HAP-1 (cell line): ENCODE data around the gene PSMB7.

ENCODE experiments used
- DNase-seq, 2 experiments: peaks; one replicate each; pipeline ENCODE4 v3.0.0-alpha.2; 2016 to 2020; ENCODE audit warnings: low spot score in 2 of 2
- H3K27me3 ChIP-seq: fragments of 250-450 bp; sonication (Bioruptor Pico); 2 replicates; pipeline ENCODE4 v1.5.1; 2020; ENCODE audit warnings: low read depth, mild to moderate bottlenecking, moderate library complexity
- H3K36me3 ChIP-seq: fragments of 250-450 bp; sonication (Bioruptor Pico); replicated peaks from 2 replicates; pipeline ENCODE4 v1.5.1; 2020; ENCODE audit warnings: mild to moderate bottlenecking
- H3K4me1 ChIP-seq: fragments of 250-450 bp; sonication (Bioruptor Pico); 2 replicates; pipeline ENCODE4 v1.5.1; 2020; ENCODE audit warnings: mild to moderate bottlenecking
- H3K4me3 ChIP-seq: fragments of 250-450 bp; sonication (Bioruptor Pico); 2 replicates; pipeline ENCODE4 v1.5.1; 2020; ENCODE audit warnings: mild to moderate bottlenecking, moderate library complexity
- H3K9me3 ChIP-seq: fragments of 250-450 bp; sonication (Bioruptor Pico); 2 replicates; pipeline ENCODE4 v1.5.1; 2020; ENCODE audit warnings: mild to moderate bottlenecking, moderate library complexity
- in situ Hi-C: fragments of 300-500 bp; cut with MboI; formaldehyde crosslinking; loops from 3 replicates; pipeline ENCODE4 v1.14.3; 2020; ENCODE audit warnings: low sequenced_read_pairs, inconsistent platforms, mixed read lengths

The PSMB7 gene

DNA sequence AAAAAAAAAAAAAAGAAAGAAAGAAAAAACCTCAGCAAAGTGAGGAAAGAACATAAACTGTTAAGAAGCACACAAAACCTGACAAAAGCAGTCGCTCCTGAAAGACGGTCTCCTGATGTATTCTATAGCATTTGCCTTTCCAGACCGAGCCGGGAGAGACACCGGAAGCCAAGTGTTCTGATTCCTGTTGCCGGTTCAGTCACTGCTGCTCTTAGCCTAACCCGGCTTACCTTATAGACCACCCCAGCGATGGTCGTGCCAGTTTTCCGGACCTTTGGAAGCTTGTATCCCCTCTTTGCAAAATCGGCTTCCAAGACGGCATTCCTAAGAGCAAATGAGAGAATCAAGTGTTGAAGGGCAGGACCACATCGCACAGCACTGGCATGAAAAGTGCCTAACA lies 630 bp downstream of the PSMB7 start:
- 0 out of 2 replicates have a peak, but pooled peaks cover 2% of the 10 kb centered on the region for H3K9me3 ChIP-seq
- peak overlapping the region; percentile 78 for H3K4me3 ChIP-seq
- H3K4me1 ChIP-seq: peaks cover 4% of the 10 kb centered on the region
- no peak for DNase-seq
- H3K36me3 ChIP-seq: peaks cover 36% of the 10 kb centered on the region
- in situ Hi-C loops: loop anchor here (5.0 to 25.0 kb wide), 2 partner anchors 118 to 298 kb away; no protein-coding TSS in a partner anchor
- no peaks in the 10 kb centered on the region for H3K27me3 ChIP-seq

DNA sequence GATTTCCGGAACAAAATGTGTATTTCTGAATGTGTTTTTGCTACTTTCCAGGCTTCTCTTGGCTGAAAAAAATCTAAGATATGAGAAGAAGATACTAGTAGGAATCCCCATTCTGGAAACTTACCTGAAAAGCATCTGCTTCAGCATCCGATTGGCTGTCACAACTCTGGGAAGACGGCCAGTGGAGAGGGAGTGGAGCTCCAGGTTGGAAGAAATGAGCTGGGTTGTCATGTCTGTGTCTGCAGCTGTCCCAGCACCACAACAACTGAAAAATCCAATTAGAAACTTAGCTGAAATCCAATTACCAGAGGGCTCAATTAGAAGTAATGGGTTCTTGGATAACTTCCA lies 3.0 kb downstream of the PSMB7 start:
- Histone ChIP-seq H3K36me3 (peaks cover 60% of the 10 kb centered on the region), H3K9me3 (0 out of 2 replicates have a peak, but pooled peaks cover 2% of the 10 kb centered on the region), H3K4me3 (no peak overlapping the region), H3K4me1 (peaks cover 4% of the 10 kb centered on the region), H3K27me3 (no peaks in the 10 kb centered on the region)
- in situ Hi-C loops: loop anchor here (25.0 kb wide), 1 partner anchor 300 kb away; no protein-coding TSS in a partner anchor
- no peak for DNase-seq

GRCh38 chr9:124411514-124412227 lies 3.6 kb downstream of the PSMB7 start:
- peaks cover 66% of the 10 kb centered on the region for H3K36me3 ChIP-seq
- H3K4me3 ChIP-seq: no peak overlapping the region
- no peak for DNase-seq
- H3K9me3 ChIP-seq: 0 out of 2 replicates have a peak, but pooled peaks cover 2% of the 10 kb centered on the region
- in situ Hi-C loops: loop anchor here (25.0 kb wide), 1 partner anchor 301 kb away; no protein-coding TSS in a partner anchor
- H3K4me1 ChIP-seq: peaks cover 4% of the 10 kb centered on the region
- no peaks in the 10 kb centered on the region for H3K27me3 ChIP-seq

- DNase-seq: no peak
Observed at GRCh38 chr9:124410321-124410913, 4.8 kb downstream of the PSMB7 start.

GRCh38 chr9:124409410-124409809 lies 5.8 kb downstream of the PSMB7 start:
- Histone ChIP-seq H3K9me3 (no peaks in the 10 kb centered on the region), H3K4me3 (no peak overlapping the region), H3K4me1 (peaks cover 4% of the 10 kb centered on the region), H3K27me3 (no peaks in the 10 kb centered on the region), H3K36me3 (peaks cover 83% of the 10 kb centered on the region)
- in situ Hi-C loops: loop anchor here (25.0 kb wide), 1 partner anchor 303 kb away; no protein-coding TSS in a partner anchor
- DNase-seq: no peak

More at GRCh38 chr9:124410321-124410913, 4.8 kb downstream of the PSMB7 start:
- Histone ChIP-seq H3K36me3 (peaks cover 76% of the 10 kb centered on the region), H3K4me3 (no peak overlapping the region), H3K27me3 (no peaks in the 10 kb centered on the region), H3K9me3 (no peaks in the 10 kb centered on the region), H3K4me1 (peaks cover 4% of the 10 kb centered on the region)
- in situ Hi-C loops: loop anchor here (25.0 kb wide), 1 partner anchor 302 kb away; no protein-coding TSS in a partner anchor

- DNase-seq: no peak
- Histone ChIP-seq H3K4me3 (no peak overlapping the region), H3K27me3 (no peaks in the 10 kb centered on the region), H3K36me3 (peaks cover 66% of the 10 kb centered on the region), H3K4me1 (peaks cover 4% of the 10 kb centered on the region), H3K9me3 (no peaks in the 10 kb centered on the region)
- in situ Hi-C loops: loop anchor here (25.0 kb wide), 1 partner anchor 309 kb away; no protein-coding TSS in a partner anchor
Observed at GRCh38 chr9:124403246-124403645, 12.0 kb downstream of the PSMB7 start.

- peaks cover 4% of the 10 kb centered on the region for H3K4me1 ChIP-seq
- in situ Hi-C loops: loop anchor here (25.0 kb wide), 1 partner anchor 312 kb away; no protein-coding TSS in a partner anchor
- no peaks in the 10 kb centered on the region for H3K27me3 ChIP-seq
- no peak for DNase-seq
- H3K36me3 ChIP-seq: peaks cover 42% of the 10 kb centered on the region
- no peaks in the 10 kb centered on the region for H3K9me3 ChIP-seq
- no peak overlapping the region for H3K4me3 ChIP-seq
Observed at GRCh38 chr9:124399968-124400940, 15.0 kb downstream of the PSMB7 start.

- no peak overlapping the region for H3K4me3 ChIP-seq
- peaks cover 37% of the 10 kb centered on the region for H3K36me3 ChIP-seq
- H3K9me3 ChIP-seq: no peaks in the 10 kb centered on the region
- in situ Hi-C loops: no loop called here
- no peaks in the 10 kb centered on the region for H3K27me3 ChIP-seq
- DNase-seq: peak in 1 of 2 experiments; percentile 33
- peaks cover 4% of the 10 kb centered on the region for H3K4me1 ChIP-seq
Observed at GRCh38 chr9:124399323-124399967, 15.8 kb downstream of the PSMB7 start.

DNA sequence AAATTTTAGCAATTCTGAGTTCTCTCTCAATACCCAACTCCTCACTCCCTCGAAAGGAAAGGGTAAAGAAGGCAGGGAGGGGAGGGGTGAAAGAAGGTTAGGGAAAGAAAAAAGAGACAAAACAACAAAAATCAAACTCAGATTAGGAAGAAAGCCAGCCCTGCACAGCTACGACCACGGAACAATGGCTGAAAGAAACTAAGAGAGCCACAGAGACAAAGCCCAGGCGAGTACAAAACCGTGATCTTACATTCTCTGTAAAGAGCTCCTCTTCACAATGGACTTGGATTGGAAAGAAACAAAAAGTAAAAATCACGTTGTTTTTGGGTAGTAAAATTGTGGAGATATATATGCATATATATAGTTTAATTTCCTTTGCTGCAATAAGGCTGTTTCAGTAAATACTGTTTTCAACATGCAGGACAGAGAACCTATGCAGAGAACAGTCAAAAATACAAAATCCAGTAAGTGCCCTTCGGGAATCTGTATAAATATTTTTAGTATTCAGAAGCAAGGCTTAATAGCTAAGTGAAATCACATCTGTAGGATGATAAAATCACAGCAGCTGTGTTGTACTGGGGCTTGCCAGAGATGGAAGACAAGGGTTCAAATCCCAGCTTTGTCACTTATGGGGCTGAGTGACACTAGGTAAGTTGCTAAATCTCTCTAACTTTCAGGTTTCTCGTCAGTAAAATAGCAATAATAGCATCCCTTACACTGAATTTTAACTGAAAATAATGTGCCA lies 16.9 kb downstream of the PSMB7 start:
- Histone ChIP-seq H3K4me3 (no peak overlapping the region), H3K36me3 (peaks cover 31% of the 10 kb centered on the region), H3K27me3 (no peaks in the 10 kb centered on the region), H3K9me3 (no peaks in the 10 kb centered on the region), H3K4me1 (peaks cover 8% of the 10 kb centered on the region)
- in situ Hi-C loops: no loop called here
- DNase-seq: peak; percentile 67 to 69

DNA sequence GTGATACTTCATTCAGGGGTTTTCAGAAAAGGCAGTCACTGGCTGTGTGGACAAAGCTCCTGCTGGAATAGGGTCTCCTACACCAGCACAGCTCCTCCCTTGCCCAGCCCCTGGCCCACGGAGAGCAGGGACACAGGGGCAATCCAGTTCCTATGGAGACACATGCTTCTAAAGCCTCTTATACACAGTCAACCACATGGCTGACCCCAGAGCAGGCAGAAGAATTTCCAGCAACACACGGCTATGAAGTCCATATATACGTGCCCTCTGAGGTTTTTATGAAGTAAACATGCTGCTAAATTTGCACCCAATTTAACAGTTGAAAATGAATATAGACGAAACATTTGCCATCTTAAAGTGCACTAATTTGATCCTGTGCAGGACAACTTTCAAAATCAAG lies 19.4 kb downstream of the PSMB7 start:
- H3K9me3 ChIP-seq: no peaks in the 10 kb centered on the region
- DNase-seq: no peak
- peaks cover 20% of the 10 kb centered on the region for H3K36me3 ChIP-seq
- in situ Hi-C loops: no loop called here
- H3K27me3 ChIP-seq: no peaks in the 10 kb centered on the region
- peaks cover 19% of the 10 kb centered on the region for H3K4me1 ChIP-seq
- H3K4me3 ChIP-seq: no peak overlapping the region

DNA sequence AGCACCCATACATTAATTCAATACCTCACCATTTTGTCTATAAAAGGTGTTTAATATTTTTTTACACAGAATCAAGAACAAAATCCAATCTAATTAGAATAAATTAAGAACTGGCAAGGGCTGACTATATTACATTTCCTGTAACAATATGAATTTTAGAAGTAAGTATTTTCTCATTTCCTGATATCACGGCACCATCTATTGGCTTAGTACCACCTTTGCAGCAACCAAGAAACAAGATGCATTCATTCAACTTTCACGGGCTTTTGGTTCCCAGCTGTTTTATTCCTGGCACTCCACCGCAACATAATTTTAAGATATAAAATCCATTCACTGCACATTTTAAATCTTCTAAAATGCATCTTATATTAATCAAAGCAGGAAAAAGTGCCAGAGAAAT lies 20.6 kb downstream of the PSMB7 start:
- H3K9me3 ChIP-seq: no peaks in the 10 kb centered on the region
- H3K4me1 ChIP-seq: peaks cover 24% of the 10 kb centered on the region
- H3K4me3 ChIP-seq: no peak overlapping the region
- in situ Hi-C loops: no loop called here
- DNase-seq: no peak
- H3K36me3 ChIP-seq: peaks cover 14% of the 10 kb centered on the region
- no peaks in the 10 kb centered on the region for H3K27me3 ChIP-seq

DNA sequence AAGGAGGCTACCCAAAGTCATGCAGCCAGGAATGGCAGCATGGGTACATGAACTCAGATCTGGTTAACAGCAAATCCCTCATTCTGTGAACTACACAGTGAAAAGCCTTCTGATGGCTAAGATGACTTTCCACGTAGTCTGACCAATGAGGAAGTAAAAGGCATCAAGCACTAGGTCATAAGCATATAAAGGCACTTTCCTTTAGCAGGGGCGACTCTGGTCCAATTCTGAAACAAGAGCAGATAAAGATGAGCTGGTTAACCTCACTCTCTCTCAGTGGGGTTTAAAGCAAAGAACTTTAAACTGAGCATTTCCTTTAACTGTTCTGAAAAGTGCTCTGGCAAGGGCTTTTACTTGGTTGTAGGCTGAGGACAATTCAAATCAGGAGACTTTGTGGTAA lies 21.1 kb downstream of the PSMB7 start:
- peaks cover 14% of the 10 kb centered on the region for H3K36me3 ChIP-seq
- DNase-seq: no peak
- no peak overlapping the region for H3K4me3 ChIP-seq
- H3K4me1 ChIP-seq: peaks cover 24% of the 10 kb centered on the region
- in situ Hi-C loops: no loop called here
- no peaks in the 10 kb centered on the region for H3K27me3 ChIP-seq
- no peaks in the 10 kb centered on the region for H3K9me3 ChIP-seq
